ENCODE measurements around the gene UBE2Q2. TPM values are rescaled to one million over a fixed set of nuclear protein-coding genes. Genes with fewer than 3 reads are reported as not detected.
A peak's percentile ranks its signal among the peaks of the same experiment; 100 is the strongest.

Gene UBE2Q2
- total RNA-seq, 4 donors from 2014 or later: 15.9 to 25.5 (median 23.9) TPM

DNA sequence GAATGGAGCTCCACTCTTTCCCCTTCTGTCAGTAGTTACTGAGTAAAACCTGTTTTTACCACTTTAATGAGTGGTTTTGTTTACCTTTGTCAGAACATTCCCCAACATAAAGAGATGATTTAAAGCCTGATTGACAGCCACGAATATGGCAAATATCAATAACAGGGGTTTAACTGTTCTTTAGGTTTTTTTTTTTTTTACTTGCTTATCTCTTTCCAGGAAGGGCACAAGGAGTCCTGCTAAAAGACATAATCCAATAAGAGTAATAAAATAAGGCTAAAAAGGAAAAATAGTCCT is 11.5 kb upstream of the UBE2Q2 start:
- in situ Hi-C loops (cut with MboI; ENCODE audit: low sequenced_read_pairs in 4 of 4): no loop called here
- TF ChIP-seq POLR2A (IDR thresholded peaks at IDR 0.05): no peak
- TF ChIP-seq, protein P1, sequence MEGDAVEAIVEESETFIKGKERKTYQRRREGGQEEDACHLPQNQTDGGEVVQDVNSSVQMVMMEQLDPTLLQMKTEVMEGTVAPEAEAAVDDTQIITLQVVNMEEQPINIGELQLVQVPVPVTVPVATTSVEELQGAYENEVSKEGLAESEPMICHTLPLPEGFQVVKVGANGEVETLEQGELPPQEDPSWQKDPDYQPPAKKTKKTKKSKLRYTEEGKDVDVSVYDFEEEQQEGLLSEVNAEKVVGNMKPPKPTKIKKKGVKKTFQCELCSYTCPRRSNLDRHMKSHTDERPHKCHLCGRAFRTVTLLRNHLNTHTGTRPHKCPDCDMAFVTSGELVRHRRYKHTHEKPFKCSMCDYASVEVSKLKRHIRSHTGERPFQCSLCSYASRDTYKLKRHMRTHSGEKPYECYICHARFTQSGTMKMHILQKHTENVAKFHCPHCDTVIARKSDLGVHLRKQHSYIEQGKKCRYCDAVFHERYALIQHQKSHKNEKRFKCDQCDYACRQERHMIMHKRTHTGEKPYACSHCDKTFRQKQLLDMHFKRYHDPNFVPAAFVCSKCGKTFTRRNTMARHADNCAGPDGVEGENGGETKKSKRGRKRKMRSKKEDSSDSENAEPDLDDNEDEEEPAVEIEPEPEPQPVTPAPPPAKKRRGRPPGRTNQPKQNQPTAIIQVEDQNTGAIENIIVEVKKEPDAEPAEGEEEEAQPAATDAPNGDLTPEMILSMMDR (IDR thresholded peaks at IDR 0.05 in 4 of 5, conservative IDR thresholded peaks at IDR 0.05 in 1 of 5): no peak

GRCh38 chr15:75832114-75832513 is 11.1 kb upstream of the UBE2Q2 start:
- Histone ChIP-seq H3K27ac (no peak overlapping the region), H3K27me3 (no peaks in the 10 kb centered on the region), H3K4me3 (no peak overlapping the region), H3K9me3 (no peaks in the 10 kb centered on the region), H3K4me1 (no peaks in the 10 kb centered on the region), H3K36me3 (no peaks in the 10 kb centered on the region)
- ATAC-seq (no peak), DNase-seq (no peak)
- in situ Hi-C loops (cut with MboI; ENCODE audit: low sequenced_read_pairs in 4 of 4): no loop called here
- no peak for TF ChIP-seq POLR2A (IDR thresholded peaks at IDR 0.05)
- TF ChIP-seq, protein P1 (IDR thresholded peaks at IDR 0.05 in 4 of 5, conservative IDR thresholded peaks at IDR 0.05 in 1 of 5): no peak
- intact Hi-C loops (cut with DNase I; ENCODE audit: low total_unique reads): loop anchor here (10.0 kb wide), 1 partner anchor 1687 kb away; no protein-coding TSS in a partner anchor

More for the DNA sequence above, 11.5 kb upstream of the UBE2Q2 start:
- DNase-seq (no peak), ATAC-seq (no peak)
- no peaks in the 10 kb centered on the region for H3K36me3 ChIP-seq
- H3K4me3 ChIP-seq: no peak overlapping the region
- no peaks in the 10 kb centered on the region for H3K4me1 ChIP-seq
- no peaks in the 10 kb centered on the region for H3K27me3 ChIP-seq
- H3K9me3 ChIP-seq: no peaks in the 10 kb centered on the region
- intact Hi-C loops (cut with DNase I; ENCODE audit: low total_unique reads): loop anchor here (10.0 kb wide), 1 partner anchor 1687 kb away; no protein-coding TSS in a partner anchor
- no peak overlapping the region for H3K27ac ChIP-seq

DNA sequence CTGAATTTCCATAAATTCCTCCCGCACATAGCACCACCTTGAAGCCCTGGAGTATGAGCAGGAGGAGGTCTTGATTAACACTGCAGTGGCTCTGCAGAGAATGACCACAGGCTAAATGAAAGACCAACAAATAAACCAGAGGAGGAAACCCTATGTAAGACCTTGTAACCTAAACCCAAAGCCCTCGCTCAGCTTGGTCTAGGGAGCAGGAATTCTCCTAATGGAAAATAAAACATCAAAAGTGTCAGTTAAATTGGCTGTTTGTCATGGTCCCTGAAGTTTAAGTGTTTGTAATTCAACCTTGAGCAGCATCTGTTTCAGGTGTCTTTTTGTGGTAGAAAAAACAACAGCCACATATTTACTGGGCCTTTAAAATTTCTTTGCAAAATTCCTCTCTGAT is 9.2 kb upstream of the UBE2Q2 start:
- TF ChIP-seq POLR2A (IDR thresholded peaks at IDR 0.05): no peak
- TF ChIP-seq, protein P1 (IDR thresholded peaks at IDR 0.05 in 4 of 5, conservative IDR thresholded peaks at IDR 0.05 in 1 of 5): no peak
- no peaks in the 10 kb centered on the region for H3K9me3 ChIP-seq
- no peak for ATAC-seq
- H3K4me1 ChIP-seq: no peaks in the 10 kb centered on the region
- intact Hi-C loops (cut with DNase I; ENCODE audit: low total_unique reads) (loop anchor here (10.0 kb wide), 1 partner anchor 1689 kb away; no protein-coding TSS in a partner anchor), in situ Hi-C loops (cut with MboI; ENCODE audit: low sequenced_read_pairs in 4 of 4) (no loop called here)
- DNase-seq: no peak
- H3K27ac ChIP-seq: no peak overlapping the region
- H3K4me3 ChIP-seq: no peak overlapping the region
- H3K27me3 ChIP-seq: no peaks in the 10 kb centered on the region
- H3K36me3 ChIP-seq: no peaks in the 10 kb centered on the region

- Histone ChIP-seq H3K9me3 (no peaks in the 10 kb centered on the region), H3K27ac (no peak overlapping the region), H3K4me3 (no peak overlapping the region), H3K27me3 (no peaks in the 10 kb centered on the region), H3K4me1 (peaks cover 0 to 5% of the 10 kb centered on the region in 2 donors), H3K36me3 (no peaks in the 10 kb centered on the region)
- ATAC-seq: no peak
- no peak for TF ChIP-seq POLR2A (IDR thresholded peaks at IDR 0.05)
- DNase-seq: no peak
- intact Hi-C loops (cut with DNase I; ENCODE audit: low total_unique reads) (loop anchor here (10.0 kb wide), 1 partner anchor 1691 kb away; no protein-coding TSS in a partner anchor), in situ Hi-C loops (cut with MboI; ENCODE audit: low sequenced_read_pairs in 4 of 4) (no loop called here)
These were observed 7.0 kb upstream of the UBE2Q2 start for GRCh38 chr15:75835990-75836958.

DNA sequence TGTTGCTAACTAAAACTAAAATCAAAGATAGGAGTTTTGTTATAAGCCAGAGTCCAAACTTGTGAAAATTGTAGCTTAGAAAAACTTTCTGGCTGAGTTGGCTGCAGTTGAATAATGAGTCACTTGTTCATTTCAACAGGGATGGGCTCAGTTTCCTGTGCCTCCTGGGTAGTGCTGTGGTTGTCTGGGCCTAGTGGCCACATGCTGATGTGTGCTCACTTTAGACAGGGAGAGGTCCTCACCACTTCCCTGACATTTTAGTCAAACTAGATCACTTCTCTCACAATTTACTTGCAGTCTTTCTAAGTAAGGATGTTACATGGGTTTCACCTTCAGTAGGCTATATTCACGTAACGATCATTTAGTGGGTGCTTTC is 6.3 kb upstream of the UBE2Q2 start:
- no peaks in the 10 kb centered on the region for H3K9me3 ChIP-seq
- no peak overlapping the region for H3K27ac ChIP-seq
- TF ChIP-seq POLR2A (IDR thresholded peaks at IDR 0.05): no peak
- TF ChIP-seq, protein P1 (IDR thresholded peaks at IDR 0.05 in 4 of 5, conservative IDR thresholded peaks at IDR 0.05 in 1 of 5): no peak
- H3K4me3 ChIP-seq: no peak overlapping the region
- DNase-seq (no peak), ATAC-seq (peak in 1 of 2 donors; percentile 53)
- intact Hi-C loops (cut with DNase I; ENCODE audit: low total_unique reads): loop anchor here (10.0 kb wide), 1 partner anchor 1692 kb away; no protein-coding TSS in a partner anchor
- in situ Hi-C loops (cut with MboI; ENCODE audit: low sequenced_read_pairs in 4 of 4): no loop called here
- H3K27me3 ChIP-seq: no peaks in the 10 kb centered on the region
- H3K36me3 ChIP-seq: no peaks in the 10 kb centered on the region
- H3K4me1 ChIP-seq: peaks cover 0 to 5% of the 10 kb centered on the region in 2 donors

Data from gastrocnemius medialis (tissue), 4 donors.